ENCODE data around the gene ZNRD2.

Gene ZNRD2

GRCh38 chr11:65548395-65548794 lies 21.9 kb upstream of the ZNRD2 start:
- H3K4me1 ChIP-seq (ENCODE audit: control insufficient read depth in 1 of 2, insufficient read depth in 2 of 2, low read length in 2 of 2): peaks cover 31 to 34% of the 10 kb centered on the region in 2 donors
- no peaks in the 10 kb centered on the region for H3K9me3 ChIP-seq (ENCODE audit: control insufficient read depth in 1 of 2, low read length in 2 of 2)
- no peaks in the 10 kb centered on the region for H3K27me3 ChIP-seq (ENCODE audit: control insufficient read depth in 1 of 2, insufficient read depth in 2 of 2, low read length in 2 of 2)
- H3K36me3 ChIP-seq (ENCODE audit: control insufficient read depth in 1 of 2, insufficient read depth in 2 of 2, low read length in 2 of 2): no peaks in the 10 kb centered on the region
- no peak overlapping the region for H3K4me3 ChIP-seq (ENCODE audit: low read depth in 1 of 2, low read length in 2 of 2)
- H3K27ac ChIP-seq (ENCODE audit: low read depth, low read length): no peak overlapping the region
- H3K9ac ChIP-seq (ENCODE audit: low read depth in 1 of 2, low read length in 2 of 2): no peak overlapping the region

- no peak overlapping the region for H3K4me3 ChIP-seq (ENCODE audit: low read depth in 1 of 2, low read length in 2 of 2)
- no peaks in the 10 kb centered on the region for H3K36me3 ChIP-seq (ENCODE audit: control insufficient read depth in 1 of 2, insufficient read depth in 2 of 2, low read length in 2 of 2)
- no peaks in the 10 kb centered on the region for H3K27me3 ChIP-seq (ENCODE audit: control insufficient read depth in 1 of 2, insufficient read depth in 2 of 2, low read length in 2 of 2)
- H3K9me3 ChIP-seq (ENCODE audit: control insufficient read depth in 1 of 2, low read length in 2 of 2): no peaks in the 10 kb centered on the region
- no peak overlapping the region for H3K9ac ChIP-seq (ENCODE audit: low read depth in 1 of 2, low read length in 2 of 2)
- H3K4me1 ChIP-seq (ENCODE audit: control insufficient read depth in 1 of 2, insufficient read depth in 2 of 2, low read length in 2 of 2): peaks cover 34% of the 10 kb centered on the region in 2 donors
- no peak overlapping the region for H3K27ac ChIP-seq (ENCODE audit: low read depth, low read length)
Observed at GRCh38 chr11:65549096-65549495, 21.2 kb upstream of the ZNRD2 start.

- no peaks in the 10 kb centered on the region for H3K27me3 ChIP-seq (ENCODE audit: control insufficient read depth in 1 of 2, insufficient read depth in 2 of 2, low read length in 2 of 2)
- H3K36me3 ChIP-seq (ENCODE audit: control insufficient read depth in 1 of 2, insufficient read depth in 2 of 2, low read length in 2 of 2): no peaks in the 10 kb centered on the region
- peak overlapping the region; percentile 77 for H3K27ac ChIP-seq (ENCODE audit: low read depth, low read length)
- H3K4me1 ChIP-seq (ENCODE audit: control insufficient read depth in 1 of 2, insufficient read depth in 2 of 2, low read length in 2 of 2): peaks cover 24 to 36% of the 10 kb centered on the region in 2 donors
- no peaks in the 10 kb centered on the region for H3K9me3 ChIP-seq (ENCODE audit: control insufficient read depth in 1 of 2, low read length in 2 of 2)
- peak overlapping the region; percentile 31 to 41 for H3K4me3 ChIP-seq (ENCODE audit: low read depth in 1 of 2, low read length in 2 of 2)
- H3K9ac ChIP-seq (ENCODE audit: low read depth in 1 of 2, low read length in 2 of 2): peak overlapping the region; percentile 35 to 63
Observed at GRCh38 chr11:65551572-65552387, 18.5 kb upstream of the ZNRD2 start.

- Histone ChIP-seq H3K36me3 (ENCODE audit: control insufficient read depth in 1 of 2, insufficient read depth in 2 of 2, low read length in 2 of 2) (no peaks in the 10 kb centered on the region), H3K4me3 (ENCODE audit: low read depth in 1 of 2, low read length in 2 of 2) (no peak overlapping the region), H3K9ac (ENCODE audit: low read depth in 1 of 2, low read length in 2 of 2) (no peak overlapping the region), H3K27ac (ENCODE audit: low read depth, low read length) (no peak overlapping the region), H3K4me1 (ENCODE audit: control insufficient read depth in 1 of 2, insufficient read depth in 2 of 2, low read length in 2 of 2) (peaks cover 29 to 36% of the 10 kb centered on the region in 2 donors), H3K27me3 (ENCODE audit: control insufficient read depth in 1 of 2, insufficient read depth in 2 of 2, low read length in 2 of 2) (no peaks in the 10 kb centered on the region), H3K9me3 (ENCODE audit: control insufficient read depth in 1 of 2, low read length in 2 of 2) (no peaks in the 10 kb centered on the region)
Observed at GRCh38 chr11:65552388-65552951, 17.8 kb upstream of the ZNRD2 start.

GRCh38 chr11:65553301-65554001 lies 16.8 kb upstream of the ZNRD2 start:
- no peaks in the 10 kb centered on the region for H3K9me3 ChIP-seq (ENCODE audit: control insufficient read depth in 1 of 2, low read length in 2 of 2)

GRCh38 chr11:65554057-65554818 lies 16.0 kb upstream of the ZNRD2 start:
- Histone ChIP-seq H3K9me3 (ENCODE audit: control insufficient read depth in 1 of 2, low read length in 2 of 2) (no peaks in the 10 kb centered on the region), H3K27me3 (ENCODE audit: control insufficient read depth in 1 of 2, insufficient read depth in 2 of 2, low read length in 2 of 2) (no peaks in the 10 kb centered on the region), H3K27ac (ENCODE audit: low read depth, low read length) (no peak overlapping the region), H3K36me3 (ENCODE audit: control insufficient read depth in 1 of 2, insufficient read depth in 2 of 2, low read length in 2 of 2) (no peaks in the 10 kb centered on the region), H3K4me3 (ENCODE audit: low read depth in 1 of 2, low read length in 2 of 2) (no peak overlapping the region), H3K9ac (ENCODE audit: low read depth in 1 of 2, low read length in 2 of 2) (no peak overlapping the region), H3K4me1 (ENCODE audit: control insufficient read depth in 1 of 2, insufficient read depth in 2 of 2, low read length in 2 of 2) (peaks cover 35 to 43% of the 10 kb centered on the region in 2 donors)

More at GRCh38 chr11:65553301-65554001, 16.8 kb upstream of the ZNRD2 start:
- no peaks in the 10 kb centered on the region for H3K27me3 ChIP-seq (ENCODE audit: control insufficient read depth in 1 of 2, insufficient read depth in 2 of 2, low read length in 2 of 2)
- no peak overlapping the region for H3K9ac ChIP-seq (ENCODE audit: low read depth in 1 of 2, low read length in 2 of 2)
- H3K27ac ChIP-seq (ENCODE audit: low read depth, low read length): no peak overlapping the region
- H3K36me3 ChIP-seq (ENCODE audit: control insufficient read depth in 1 of 2, insufficient read depth in 2 of 2, low read length in 2 of 2): no peaks in the 10 kb centered on the region
- H3K4me3 ChIP-seq (ENCODE audit: low read depth in 1 of 2, low read length in 2 of 2): no peak overlapping the region
- peaks cover 30 to 36% of the 10 kb centered on the region in 2 donors for H3K4me1 ChIP-seq (ENCODE audit: control insufficient read depth in 1 of 2, insufficient read depth in 2 of 2, low read length in 2 of 2)

GRCh38 chr11:65554842-65555430 lies 15.3 kb upstream of the ZNRD2 start:
- H3K9me3 ChIP-seq (ENCODE audit: control insufficient read depth in 1 of 2, low read length in 2 of 2): no peaks in the 10 kb centered on the region
- peaks cover 41 to 49% of the 10 kb centered on the region in 2 donors for H3K4me1 ChIP-seq (ENCODE audit: control insufficient read depth in 1 of 2, insufficient read depth in 2 of 2, low read length in 2 of 2)
- no peak overlapping the region for H3K9ac ChIP-seq (ENCODE audit: low read depth in 1 of 2, low read length in 2 of 2)
- H3K27ac ChIP-seq (ENCODE audit: low read depth, low read length): no peak overlapping the region
- no peaks in the 10 kb centered on the region for H3K36me3 ChIP-seq (ENCODE audit: control insufficient read depth in 1 of 2, insufficient read depth in 2 of 2, low read length in 2 of 2)
- H3K4me3 ChIP-seq (ENCODE audit: low read depth in 1 of 2, low read length in 2 of 2): no peak overlapping the region
- H3K27me3 ChIP-seq (ENCODE audit: control insufficient read depth in 1 of 2, insufficient read depth in 2 of 2, low read length in 2 of 2): no peaks in the 10 kb centered on the region

GRCh38 chr11:65555693-65556231 lies 14.5 kb upstream of the ZNRD2 start:
- H3K27ac ChIP-seq (ENCODE audit: low read depth, low read length): no peak overlapping the region
- H3K4me1 ChIP-seq (ENCODE audit: control insufficient read depth in 1 of 2, insufficient read depth in 2 of 2, low read length in 2 of 2): peaks cover 50 to 57% of the 10 kb centered on the region in 2 donors
- no peak overlapping the region for H3K4me3 ChIP-seq (ENCODE audit: low read depth in 1 of 2, low read length in 2 of 2)
- no peaks in the 10 kb centered on the region for H3K36me3 ChIP-seq (ENCODE audit: control insufficient read depth in 1 of 2, insufficient read depth in 2 of 2, low read length in 2 of 2)
- H3K9me3 ChIP-seq (ENCODE audit: control insufficient read depth in 1 of 2, low read length in 2 of 2): no peaks in the 10 kb centered on the region
- H3K27me3 ChIP-seq (ENCODE audit: control insufficient read depth in 1 of 2, insufficient read depth in 2 of 2, low read length in 2 of 2): no peaks in the 10 kb centered on the region
- H3K9ac ChIP-seq (ENCODE audit: low read depth in 1 of 2, low read length in 2 of 2): no peak overlapping the region

- peak overlapping the region; percentile 8 to 11 for H3K9ac ChIP-seq (ENCODE audit: low read depth in 1 of 2, low read length in 2 of 2)
- H3K27me3 ChIP-seq (ENCODE audit: control insufficient read depth in 1 of 2, insufficient read depth in 2 of 2, low read length in 2 of 2): no peaks in the 10 kb centered on the region
- H3K36me3 ChIP-seq (ENCODE audit: control insufficient read depth in 1 of 2, insufficient read depth in 2 of 2, low read length in 2 of 2): no peaks in the 10 kb centered on the region
- peak overlapping the region; percentile 26 to 54 for H3K4me3 ChIP-seq (ENCODE audit: low read depth in 1 of 2, low read length in 2 of 2)
- H3K9me3 ChIP-seq (ENCODE audit: control insufficient read depth in 1 of 2, low read length in 2 of 2): no peaks in the 10 kb centered on the region
- H3K27ac ChIP-seq (ENCODE audit: low read depth, low read length): peak overlapping the region; percentile 49
- peaks cover 46 to 57% of the 10 kb centered on the region in 2 donors for H3K4me1 ChIP-seq (ENCODE audit: control insufficient read depth in 1 of 2, insufficient read depth in 2 of 2, low read length in 2 of 2)
Observed at GRCh38 chr11:65556470-65557279, 13.6 kb upstream of the ZNRD2 start.

Data from duodenal mucosa (tissue), 2 donors.